IPS DF 19.7 (cell line): ENCODE data around the gene IRGM.
"Not testable (repeated sequence)": the region's sequence is repeated elsewhere in the genome, so short reads cannot be mapped to it uniquely, and the experiment has no call there.

Experiments used
- DNase-seq: peaks from one replicate; pipeline ENCODE4 v3.0.0-alpha.2; 2013; ENCODE audit warnings: low read depth, low spot score

IRGM gene

GRCh38 chr5:150846308-150846653 is at the start of gene IRGM:
TSS of gene IRGM (plus strand) at chr5:150846521. CDS start at chr5:150848124, 1,603 bp downstream.
- not testable (repeated sequence) for DNase-seq

- no peak for DNase-seq
Measured at GRCh38 chr5:150797384-150797783, 48.9 kb upstream of the IRGM start.

- DNase-seq = peak; percentile 54
Measured at GRCh38 chr5:150801117-150801927, 45.0 kb upstream of the IRGM start.

- no peak for DNase-seq
Measured at GRCh38 chr5:150804388-150804787, 41.9 kb upstream of the IRGM start.

- no peak for DNase-seq
Measured at GRCh38 chr5:150809363-150809762, 37.0 kb upstream of the IRGM start.

- no peak for DNase-seq
Measured at GRCh38 chr5:150815010-150815409, 31.3 kb upstream of the IRGM start.

- DNase-seq = no peak
Measured at GRCh38 chr5:150816946-150817345, 29.4 kb upstream of the IRGM start.

- no peak for DNase-seq
Measured at GRCh38 chr5:150829744-150830143, 16.6 kb upstream of the IRGM start.

- DNase-seq = not testable (repeated sequence)
Measured at GRCh38 chr5:150831821-150832220, 14.5 kb upstream of the IRGM start.

GRCh38 chr5:150836064-150836463 is 10.3 kb upstream of the IRGM start:
- DNase-seq = no peak

GRCh38 chr5:150836703-150837102 is 9.6 kb upstream of the IRGM start:
- DNase-seq = no peak

GRCh38 chr5:150845185-150845859 is 999 bp upstream of the IRGM start:
- not testable (repeated sequence) for DNase-seq

- DNase-seq = peak; percentile 75
Measured at GRCh38 chr5:150846654-150847333, 473 bp downstream of the IRGM start.

GRCh38 chr5:150847334-150847695 is 994 bp downstream of the IRGM start:
- no peak for DNase-seq

- no peak for DNase-seq
Measured at GRCh38 chr5:150848271-150848670, 1.9 kb downstream of the IRGM start.

- DNase-seq = no peak
Measured at GRCh38 chr5:150851039-150851438, 4.7 kb downstream of the IRGM start.

- DNase-seq = no peak
Measured at GRCh38 chr5:150853561-150853960, 7.2 kb downstream of the IRGM start.

- not testable (repeated sequence) for DNase-seq
Measured at GRCh38 chr5:150856700-150857099, 10.4 kb downstream of the IRGM start.

GRCh38 chr5:150860246-150860821 is 14.0 kb downstream of the IRGM start:
- DNase-seq = no peak

GRCh38 chr5:150862070-150862469 is 15.7 kb downstream of the IRGM start:
- no peak for DNase-seq

GRCh38 chr5:150879358-150879757 is 33.0 kb downstream of the IRGM start:
- no peak for DNase-seq
